ENCODE measurements around the gene FAM89B.

FAM89B gene

GRCh38 chr11:65546217-65546958 is 25.9 kb upstream of the FAM89B start:
- Histone ChIP-seq H3K9me3 (replicated peaks; ENCODE audit: insufficient read depth, low read length) (no peaks in the 10 kb centered on the region), H3K9ac (ENCODE audit: low read length) (peak overlapping the region; percentile 59), H3K27ac (ENCODE audit: low read length) (peak overlapping the region; percentile 74), H3K4me3 (ENCODE audit: low read length) (peak overlapping the region; percentile 59), H3K36me3 (replicated peaks; ENCODE audit: insufficient read depth, low read length) (no peaks in the 10 kb centered on the region), H2AFZ (ENCODE audit: low read length) (peak overlapping the region; percentile 88), H3K9me2 (replicated peaks; ENCODE audit: insufficient read depth, low read length) (no peaks in the 10 kb centered on the region), H3F3A (ENCODE audit: insufficient read depth, low read length) (peaks cover 23% of the 10 kb centered on the region), H4K20me1 (ENCODE audit: insufficient read depth, low read length) (no peaks in the 10 kb centered on the region), H3K4me1 (ENCODE audit: low read length) (peaks cover 26% of the 10 kb centered on the region), H3K79me2 (ENCODE audit: low read length) (peaks cover 3% of the 10 kb centered on the region; the same call in 1 of the 2 replicates), H3K4me2 (ENCODE audit: low read depth, low read length) (peak overlapping the region; percentile 80), H3K27me3 (replicated peaks; ENCODE audit: insufficient read depth, low read length) (no peaks in the 10 kb centered on the region)
- no peak for TF ChIP-seq EZH2 (optimal IDR thresholded peaks at IDR 0.05; ENCODE audit: low read depth, low read length)
- TF ChIP-seq CTCF (IDR thresholded peaks at IDR 0.05; ENCODE audit: low read length) = no peak
- TF ChIP-seq EZH2phosphoT487 (IDR thresholded peaks at IDR 0.05; ENCODE audit: low read length) = no peak
- DNase-seq = peak; percentile 96

- H3K27ac ChIP-seq (ENCODE audit: low read length) = no peak overlapping the region
- H3K36me3 ChIP-seq (replicated peaks; ENCODE audit: insufficient read depth, low read length) = no peaks in the 10 kb centered on the region
- no peak overlapping the region for H3K9ac ChIP-seq (ENCODE audit: low read length)
- H3K79me2 ChIP-seq (ENCODE audit: low read length) = peaks cover 3% of the 10 kb centered on the region; the same call in 1 of the 2 replicates
- no peak for DNase-seq
- peaks cover 30% of the 10 kb centered on the region for H3K4me1 ChIP-seq (ENCODE audit: low read length)
- no peaks in the 10 kb centered on the region for H3K9me3 ChIP-seq (replicated peaks; ENCODE audit: insufficient read depth, low read length)
- TF ChIP-seq CTCF (IDR thresholded peaks at IDR 0.05; ENCODE audit: low read length) = no peak
- no peak for TF ChIP-seq EZH2phosphoT487 (IDR thresholded peaks at IDR 0.05; ENCODE audit: low read length)
- no peak for TF ChIP-seq EZH2 (optimal IDR thresholded peaks at IDR 0.05; ENCODE audit: low read depth, low read length)
- no peaks in the 10 kb centered on the region for H3K27me3 ChIP-seq (replicated peaks; ENCODE audit: insufficient read depth, low read length)
- no peak overlapping the region for H2AFZ ChIP-seq (ENCODE audit: low read length)
- no peaks in the 10 kb centered on the region for H4K20me1 ChIP-seq (ENCODE audit: insufficient read depth, low read length)
- no peaks in the 10 kb centered on the region for H3K9me2 ChIP-seq (replicated peaks; ENCODE audit: insufficient read depth, low read length)
- H3K4me3 ChIP-seq (ENCODE audit: low read length) = no peak overlapping the region
- H3K4me2 ChIP-seq (ENCODE audit: low read depth, low read length) = peak overlapping the region; percentile 80; the same call in 1 of the 2 replicates
- peaks cover 22% of the 10 kb centered on the region for H3F3A ChIP-seq (ENCODE audit: insufficient read depth, low read length)
Observed at GRCh38 chr11:65547446-65548125, 24.8 kb upstream of the FAM89B start.

GRCh38 chr11:65548395-65548794 is 23.9 kb upstream of the FAM89B start:
- peaks cover 36% of the 10 kb centered on the region for H3K4me1 ChIP-seq (ENCODE audit: low read length)
- no peaks in the 10 kb centered on the region for H4K20me1 ChIP-seq (ENCODE audit: insufficient read depth, low read length)
- H3K27me3 ChIP-seq (replicated peaks; ENCODE audit: insufficient read depth, low read length) = no peaks in the 10 kb centered on the region
- H3K4me2 ChIP-seq (ENCODE audit: low read depth, low read length) = no peak overlapping the region
- no peaks in the 10 kb centered on the region for H3K36me3 ChIP-seq (replicated peaks; ENCODE audit: insufficient read depth, low read length)
- H2AFZ ChIP-seq (ENCODE audit: low read length) = no peak overlapping the region
- no peak overlapping the region for H3K27ac ChIP-seq (ENCODE audit: low read length)
- H3K79me2 ChIP-seq (ENCODE audit: low read length) = peaks cover 3% of the 10 kb centered on the region; the same call in 1 of the 2 replicates
- no peak overlapping the region for H3K4me3 ChIP-seq (ENCODE audit: low read length)
- no peaks in the 10 kb centered on the region for H3K9me2 ChIP-seq (replicated peaks; ENCODE audit: insufficient read depth, low read length)
- DNase-seq = no peak
- no peaks in the 10 kb centered on the region for H3K9me3 ChIP-seq (replicated peaks; ENCODE audit: insufficient read depth, low read length)
- no peak overlapping the region for H3K9ac ChIP-seq (ENCODE audit: low read length)
- no peak for TF ChIP-seq EZH2phosphoT487 (IDR thresholded peaks at IDR 0.05; ENCODE audit: low read length)
- H3F3A ChIP-seq (ENCODE audit: insufficient read depth, low read length) = peaks cover 28% of the 10 kb centered on the region

All from MM.1S (cell line).